Activated CD8-positive, alpha-beta memory T cell treated with anti-CD3 and anti-CD28 coated beads, Interleukin-2, amount 50 U/mL, for 24 hours (primary cell): Measurements from ENCODE around the gene HIP1.
"Not testable (repeated sequence)": the region's sequence is repeated elsewhere in the genome, so short reads cannot be mapped to it uniquely, and the experiment has no call there.

Source experiments
- DNase-seq: peaks from one replicate; pipeline ENCODE4 v3.0.0-alpha.2; 2020; ENCODE audit errors: extremely low read depth

Gene HIP1

DNA sequence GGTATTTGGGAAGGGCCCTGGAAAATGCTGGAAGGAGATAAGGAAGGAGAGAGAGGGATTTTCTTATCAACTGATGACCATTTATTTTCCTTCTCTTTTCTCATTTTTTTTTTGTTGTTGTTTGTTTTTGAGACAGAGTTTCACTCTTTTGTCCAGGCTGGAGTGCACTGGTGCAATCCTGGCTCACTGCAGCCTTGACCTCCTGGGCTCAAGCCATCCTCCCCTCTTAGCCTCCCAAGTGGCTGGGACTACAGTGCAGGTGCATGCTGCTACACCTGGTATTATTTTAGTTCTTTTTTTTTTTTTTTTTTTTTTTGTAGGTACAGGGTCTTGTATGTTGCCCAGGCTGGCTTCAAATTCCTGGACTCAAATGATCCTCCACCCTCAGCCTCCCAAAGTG, 52.2 kb downstream of the HIP1 start:
- DNase-seq, result no peak

DNA sequence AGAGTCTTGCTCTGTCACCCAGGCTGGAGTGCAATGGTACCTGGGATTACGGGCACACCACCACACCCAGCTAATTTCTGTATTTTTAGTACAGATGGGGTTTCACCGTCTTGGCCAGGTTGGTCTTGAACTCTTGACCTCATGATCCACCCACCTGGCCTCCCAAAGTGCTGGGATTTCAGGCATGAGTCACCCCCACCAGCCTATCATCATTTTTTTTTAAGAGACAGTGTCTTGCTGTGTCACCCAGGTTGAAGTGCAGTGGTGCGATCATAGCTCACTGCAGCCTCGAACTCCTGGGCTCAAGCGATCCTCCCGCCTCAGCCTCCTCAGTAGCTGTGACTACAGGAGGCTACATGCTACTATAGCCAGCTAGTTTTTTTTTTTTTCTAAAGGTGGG, 56.7 kb downstream of the HIP1 start:
- DNase-seq, result not testable (repeated sequence)

DNA sequence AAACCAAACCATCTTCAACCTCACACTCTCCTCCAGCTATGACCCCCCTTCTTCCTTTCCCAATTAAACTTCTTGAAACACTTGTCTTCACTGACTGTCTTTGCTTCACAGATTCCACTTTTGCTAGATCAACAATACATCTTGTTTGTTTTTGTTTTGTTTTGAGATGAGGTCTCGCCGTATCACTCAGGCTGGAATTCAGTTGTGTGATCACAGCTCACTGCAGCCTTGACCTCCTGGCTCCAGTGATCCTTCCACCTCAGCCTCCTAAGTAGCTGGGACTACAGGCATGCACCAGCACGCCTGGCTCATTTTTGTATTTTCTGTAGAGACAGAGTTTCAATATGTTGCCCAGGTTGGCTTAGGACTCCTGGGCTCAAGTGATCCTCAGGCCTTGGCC, 59.7 kb downstream of the HIP1 start:
- DNase-seq, result no peak

DNA sequence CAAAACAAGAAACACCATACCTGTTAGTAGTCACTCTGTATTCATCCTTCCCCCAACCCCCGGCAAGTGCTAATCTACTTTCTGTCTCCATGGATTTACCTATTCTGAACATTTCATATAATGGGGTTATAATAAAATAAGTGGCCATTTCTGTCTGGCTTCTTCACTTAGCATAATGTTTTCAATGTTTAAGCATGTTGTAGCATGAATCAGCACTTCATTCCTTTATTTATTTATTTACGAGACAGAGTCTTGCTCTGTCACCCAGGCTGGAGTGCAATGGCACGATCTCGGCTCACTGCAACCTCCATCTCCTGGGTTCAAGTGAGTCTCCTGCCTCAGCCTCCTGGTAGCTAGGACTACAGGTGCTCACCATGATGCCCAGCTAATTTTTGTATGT, 69.2 kb downstream of the HIP1 start:
- DNase-seq, result no peak

DNA sequence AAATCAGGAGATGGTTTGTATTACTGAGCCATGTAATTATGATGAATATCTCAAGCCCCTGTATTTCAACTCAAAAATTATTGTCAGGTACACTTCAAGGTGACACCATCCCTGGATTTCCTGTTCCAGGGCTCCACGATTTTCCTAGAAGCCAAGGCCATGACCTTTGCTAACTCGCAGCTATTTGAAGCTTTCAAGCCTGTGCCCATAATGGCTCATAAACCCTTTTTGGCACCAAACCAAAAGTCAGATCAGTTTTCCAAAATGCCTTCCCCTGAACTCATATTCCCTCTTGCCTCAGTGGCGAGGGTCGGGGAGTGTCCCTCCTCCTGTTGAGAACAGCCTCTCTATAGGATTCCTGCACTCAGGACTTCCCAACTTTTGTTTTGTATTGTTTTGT, 70.8 kb downstream of the HIP1 start:
- DNase-seq, result no peak

DNA sequence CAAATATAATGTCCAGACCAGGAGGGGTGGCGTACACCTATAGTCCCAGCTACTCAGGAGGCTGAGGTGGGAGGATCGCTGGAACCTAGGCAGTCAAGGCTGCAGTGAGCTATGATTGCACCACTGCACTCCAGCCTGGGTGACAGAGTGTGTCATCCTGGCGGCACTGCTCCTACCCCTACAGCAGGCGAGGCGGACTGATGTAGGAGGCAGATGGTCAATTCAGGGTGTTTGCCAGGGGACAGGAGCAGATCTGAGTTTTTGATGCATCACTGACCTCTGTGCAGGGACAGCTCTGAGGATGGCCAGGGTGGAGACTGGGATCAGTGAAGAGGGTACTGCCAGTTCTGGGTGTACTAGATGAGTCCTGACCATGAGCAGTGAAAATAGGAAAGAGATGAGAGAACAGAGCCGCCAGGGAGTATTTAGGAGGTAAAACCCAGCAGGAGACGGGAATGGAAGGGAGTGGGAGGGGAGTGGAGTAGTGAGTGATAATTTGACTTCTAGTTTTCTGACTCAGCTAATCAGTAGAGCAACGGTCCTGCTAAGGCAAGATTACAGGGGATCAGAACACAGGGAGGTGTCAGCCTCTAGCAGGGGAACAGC, 75.3 kb downstream of the HIP1 start:
- no peak for DNase-seq

DNA sequence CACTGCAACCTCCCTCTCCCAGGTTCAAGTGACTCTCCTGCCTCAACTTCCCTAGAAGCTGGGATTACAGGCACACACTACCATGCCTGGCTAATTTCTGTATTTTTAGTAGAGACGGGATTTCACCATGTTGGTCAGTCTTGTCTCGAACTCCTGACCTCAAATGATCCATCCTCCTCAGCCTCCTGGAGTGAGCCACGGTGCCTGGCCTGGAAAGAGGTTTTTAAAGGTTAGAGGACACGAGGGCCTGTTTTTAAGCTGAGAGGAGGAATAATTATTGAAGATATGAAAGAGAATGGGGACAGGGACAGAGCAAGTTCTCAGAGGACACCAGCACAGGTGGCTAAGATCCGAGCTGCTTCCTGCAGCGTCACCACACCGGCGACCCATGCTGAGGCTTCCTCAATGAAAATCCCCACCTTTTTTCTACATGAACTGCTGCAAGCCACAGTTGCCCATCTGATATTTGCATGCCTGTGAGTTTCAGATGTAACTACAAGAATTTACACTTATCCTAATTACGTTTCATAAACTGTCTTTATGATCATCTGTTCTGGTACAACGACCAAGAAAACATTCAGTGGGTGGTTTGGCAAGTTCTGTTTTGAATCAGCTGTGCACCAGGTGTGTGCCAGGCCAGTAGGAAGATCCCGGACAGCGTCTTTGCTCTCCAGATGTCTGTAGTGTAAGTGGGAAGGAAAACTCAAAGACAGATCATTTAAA, 76.0 kb downstream of the HIP1 start:
- no peak for DNase-seq

DNA sequence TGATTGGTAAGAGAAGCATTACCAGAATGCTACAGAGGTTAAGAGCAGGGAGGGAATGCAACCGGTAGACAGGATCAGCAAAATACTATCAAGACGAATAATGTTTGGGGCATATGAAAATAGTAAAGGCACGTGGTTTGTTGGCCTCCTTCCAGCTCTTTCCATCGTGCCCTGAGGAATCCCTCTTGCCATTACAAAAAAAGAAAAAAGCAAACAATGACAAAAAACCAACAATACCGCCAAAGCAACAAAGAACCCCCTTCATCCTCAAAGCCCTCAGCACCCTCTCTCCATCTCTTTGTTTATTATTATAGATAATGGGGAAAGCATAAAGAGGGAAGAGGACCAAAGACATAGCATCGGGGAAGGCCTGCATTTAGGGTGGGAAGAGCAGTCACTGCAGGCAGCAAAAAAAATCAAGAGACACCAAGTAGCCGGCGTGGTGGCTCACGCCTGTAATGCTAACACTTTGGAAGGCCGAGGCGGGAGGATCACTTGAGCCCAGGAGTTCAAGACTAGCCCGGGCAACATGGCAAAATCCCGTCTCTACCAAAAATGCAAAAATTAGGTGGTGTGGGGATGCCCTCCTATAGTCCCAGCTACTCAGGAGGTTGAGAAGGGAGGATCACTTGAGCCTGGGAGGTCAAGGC, 78.0 kb downstream of the HIP1 start:
- no peak for DNase-seq

DNA sequence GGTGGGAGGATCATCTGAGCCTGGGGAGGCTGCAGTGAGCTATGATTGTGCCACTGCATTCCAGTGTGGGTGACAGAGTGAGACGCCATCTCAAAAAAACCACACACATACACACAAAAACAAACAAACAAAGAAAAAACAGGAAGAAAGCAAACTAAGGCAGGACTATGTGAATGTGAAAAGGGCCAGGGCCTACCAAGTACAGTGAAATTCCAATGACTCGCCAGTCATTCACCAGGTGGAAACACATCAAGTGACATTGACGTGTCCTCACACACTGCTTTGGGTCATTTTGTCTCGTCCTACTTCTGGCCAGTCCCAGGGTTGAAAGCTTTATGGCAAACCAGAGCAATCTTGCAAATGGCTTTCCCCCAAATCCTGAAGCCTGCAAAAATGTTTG, 79.9 kb downstream of the HIP1 start:
- DNase-seq, result no peak

DNA sequence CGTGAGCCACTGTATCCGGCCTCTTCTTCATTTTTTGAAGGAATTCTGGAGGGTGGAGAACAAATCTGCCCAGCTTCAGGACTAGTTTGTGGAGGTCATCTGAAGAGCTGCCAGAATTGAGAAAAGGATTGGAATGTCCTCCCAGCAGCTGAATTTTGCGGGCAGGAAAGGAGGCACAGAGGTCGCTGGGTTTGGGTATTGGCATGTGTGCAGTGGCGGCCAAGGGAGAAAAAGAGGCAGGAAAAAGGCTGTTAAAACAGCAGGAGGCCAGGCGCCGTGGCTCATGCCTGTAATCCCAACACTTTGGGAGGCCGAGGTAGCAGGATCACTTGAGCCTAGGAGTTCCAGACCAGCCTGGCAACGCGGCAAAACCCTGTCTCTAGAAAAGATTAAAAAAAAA, 80.4 kb downstream of the HIP1 start:
- DNase-seq, result no peak

DNA sequence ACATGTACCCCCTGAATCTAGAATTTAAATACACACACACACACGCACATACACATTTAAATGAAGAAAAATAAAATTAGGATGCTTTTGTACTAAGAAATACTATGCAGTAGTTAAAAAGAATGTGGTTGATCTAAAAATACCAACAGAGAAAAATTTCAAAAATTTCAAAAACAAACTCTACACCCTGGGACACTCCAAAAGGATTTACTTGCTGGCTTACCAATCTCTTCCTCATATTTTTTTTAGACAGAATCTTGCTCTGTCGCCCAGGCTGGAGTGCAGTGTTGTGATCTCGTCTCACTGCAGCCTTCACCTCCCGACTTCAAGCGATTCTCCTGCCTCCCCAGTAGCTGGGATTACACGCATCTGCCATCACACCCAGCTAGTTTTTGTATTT, 80.9 kb downstream of the HIP1 start:
- DNase-seq, result no peak

DNA sequence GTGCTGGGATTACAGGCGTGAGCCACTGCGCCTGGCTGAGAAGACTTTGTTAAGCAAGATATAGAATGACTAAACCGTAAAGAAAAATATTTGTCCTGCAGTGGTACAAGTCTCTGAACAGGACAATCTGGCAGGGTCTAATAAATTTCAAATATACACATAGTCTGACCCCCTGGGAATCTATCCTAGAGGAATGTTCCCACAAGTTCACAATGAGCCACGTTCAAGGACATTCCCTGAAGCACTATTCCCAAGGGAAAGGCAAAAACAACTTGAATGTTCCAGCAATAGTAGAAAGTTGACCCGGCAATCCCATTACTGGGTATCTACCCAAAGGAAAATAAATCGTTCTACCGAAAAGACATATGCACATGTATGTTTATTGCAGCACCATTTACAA, 82.0 kb downstream of the HIP1 start:
- no peak for DNase-seq

DNA sequence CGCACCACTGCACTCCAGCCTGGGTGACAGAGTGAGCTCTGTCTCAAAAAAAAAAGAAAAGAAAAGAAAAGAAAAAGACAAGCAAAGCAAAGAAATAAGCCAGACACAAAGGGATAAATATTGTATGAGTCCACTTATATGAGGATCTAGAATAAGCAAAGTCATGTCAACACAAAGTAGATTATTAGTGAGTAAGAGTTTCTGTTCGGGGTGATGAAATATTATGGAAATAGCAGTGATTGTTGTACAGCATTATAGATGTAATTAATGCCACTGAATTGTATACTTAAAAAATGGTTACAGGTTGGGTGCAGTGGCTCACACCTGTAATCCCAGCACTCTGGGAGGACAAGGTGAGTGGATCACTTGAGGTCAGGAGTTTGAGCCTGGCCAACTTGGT, 83.2 kb downstream of the HIP1 start:
- DNase-seq, result no peak

DNA sequence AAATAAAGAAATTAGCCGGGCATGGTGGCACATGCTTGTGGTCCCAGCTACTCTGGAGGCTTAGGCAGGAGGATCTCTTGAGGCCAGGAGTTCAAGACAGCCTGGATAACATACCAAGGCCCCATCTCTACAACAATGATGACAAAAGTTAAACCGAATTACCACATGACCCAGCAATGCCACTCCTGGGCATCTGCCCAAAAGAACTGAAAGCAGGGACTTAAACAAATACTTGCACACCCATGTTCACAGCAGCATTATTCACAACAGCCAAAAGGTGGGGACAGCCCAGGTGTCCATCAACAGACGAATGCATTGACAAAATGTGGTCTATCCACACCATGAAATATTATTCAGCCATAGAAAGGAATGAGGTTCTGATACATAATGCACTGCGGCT, 83.9 kb downstream of the HIP1 start:
- DNase-seq, result no peak

DNA sequence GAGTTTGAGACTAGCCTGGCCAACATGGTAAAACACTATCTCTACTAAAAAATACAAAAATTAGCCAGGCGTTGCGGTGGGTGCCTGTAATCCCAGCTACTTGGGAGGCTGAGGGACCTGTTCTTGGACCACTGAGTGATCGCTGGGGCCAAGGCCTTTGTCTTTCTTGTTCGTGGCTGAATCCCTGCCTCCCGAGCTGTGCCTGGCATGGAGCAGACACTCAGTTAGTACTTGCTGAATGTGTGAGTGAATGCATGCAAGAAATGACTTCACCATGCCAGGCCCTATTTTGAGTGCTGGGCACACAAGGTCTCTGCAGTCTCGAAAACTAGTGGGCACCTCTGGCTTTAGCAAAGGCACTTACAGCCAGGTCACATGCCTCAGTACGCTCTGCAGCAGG, 85.1 kb downstream of the HIP1 start:
- no peak for DNase-seq

DNA sequence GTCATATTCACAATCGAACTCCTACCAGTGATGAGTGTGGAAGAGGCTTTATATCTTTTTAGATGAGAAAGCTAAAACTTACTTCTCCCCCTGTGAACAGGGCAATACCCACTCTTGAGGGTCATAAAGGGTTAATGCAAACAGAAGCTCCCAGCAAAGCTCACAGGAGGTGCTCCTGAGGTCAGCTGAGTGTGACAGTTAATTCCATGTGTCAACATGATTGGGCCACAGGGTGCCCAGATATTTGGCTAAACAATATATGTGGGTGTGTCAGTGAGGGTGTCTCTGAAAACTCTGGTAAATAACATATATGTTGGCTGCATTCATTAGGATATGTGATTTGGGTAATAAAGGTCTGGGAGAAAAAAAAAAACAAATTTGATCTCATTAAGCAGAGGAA, 86.0 kb downstream of the HIP1 start:
- no peak for DNase-seq

DNA sequence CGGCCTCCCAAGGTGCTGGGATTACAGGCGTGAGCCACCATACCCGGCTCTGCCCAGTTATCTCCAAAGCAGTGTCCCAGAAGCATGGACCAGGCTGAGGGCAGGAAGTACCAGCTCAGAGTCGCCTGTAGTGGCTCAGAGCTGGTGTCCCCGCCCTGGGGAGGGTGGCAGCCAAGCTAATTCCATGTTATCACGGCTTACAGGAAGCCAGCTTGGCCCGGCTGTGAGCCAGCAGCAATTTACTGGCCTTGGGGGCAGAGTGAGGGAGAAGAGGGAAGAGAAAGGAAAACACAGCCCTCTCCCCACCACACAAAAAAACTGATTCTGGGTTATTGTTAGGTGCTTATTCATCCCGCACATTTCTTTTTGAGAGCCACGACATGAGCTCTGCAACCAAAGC, 88.1 kb downstream of the HIP1 start:
- DNase-seq, result no peak

DNA sequence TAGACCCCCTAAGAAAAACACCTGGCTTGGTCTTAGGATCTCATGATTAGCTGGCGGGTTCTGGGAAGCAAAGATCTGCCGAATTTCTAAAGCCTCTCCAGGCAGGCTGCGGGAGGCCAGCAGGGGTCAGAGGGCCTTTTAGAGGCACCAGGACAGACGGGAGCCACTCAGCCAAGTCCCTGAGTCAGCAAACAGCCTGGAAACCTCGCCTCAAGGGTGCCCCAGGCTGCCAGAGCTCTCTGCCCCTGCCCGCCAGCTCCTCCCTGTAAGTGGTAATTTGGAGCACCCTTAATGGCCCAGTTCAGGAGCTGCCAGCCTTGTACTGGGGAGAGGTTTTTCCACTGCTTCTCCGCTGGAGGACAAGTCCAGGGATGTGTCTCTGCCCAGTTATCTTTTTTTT, 88.7 kb downstream of the HIP1 start:
- DNase-seq, result no peak

DNA sequence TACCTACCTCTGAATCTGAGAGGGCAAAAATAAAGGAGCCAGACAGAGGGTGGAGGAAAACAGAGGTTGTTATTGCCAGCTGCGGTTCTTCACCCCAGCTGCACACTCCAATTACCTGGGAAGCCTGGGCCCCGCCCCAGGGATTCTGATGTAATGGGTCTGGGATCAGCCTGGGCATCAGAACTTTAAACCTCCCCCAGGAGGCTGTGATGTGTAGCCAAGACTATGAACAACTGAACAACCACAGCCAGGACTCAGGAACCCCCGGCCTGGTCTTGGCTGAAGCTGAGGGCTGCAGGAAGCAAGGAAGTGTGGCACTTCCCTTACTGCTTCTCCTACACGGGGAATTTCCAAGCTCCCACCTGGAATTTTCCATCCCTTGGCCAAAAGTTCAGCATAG, 89.3 kb downstream of the HIP1 start:
- no peak for DNase-seq

DNA sequence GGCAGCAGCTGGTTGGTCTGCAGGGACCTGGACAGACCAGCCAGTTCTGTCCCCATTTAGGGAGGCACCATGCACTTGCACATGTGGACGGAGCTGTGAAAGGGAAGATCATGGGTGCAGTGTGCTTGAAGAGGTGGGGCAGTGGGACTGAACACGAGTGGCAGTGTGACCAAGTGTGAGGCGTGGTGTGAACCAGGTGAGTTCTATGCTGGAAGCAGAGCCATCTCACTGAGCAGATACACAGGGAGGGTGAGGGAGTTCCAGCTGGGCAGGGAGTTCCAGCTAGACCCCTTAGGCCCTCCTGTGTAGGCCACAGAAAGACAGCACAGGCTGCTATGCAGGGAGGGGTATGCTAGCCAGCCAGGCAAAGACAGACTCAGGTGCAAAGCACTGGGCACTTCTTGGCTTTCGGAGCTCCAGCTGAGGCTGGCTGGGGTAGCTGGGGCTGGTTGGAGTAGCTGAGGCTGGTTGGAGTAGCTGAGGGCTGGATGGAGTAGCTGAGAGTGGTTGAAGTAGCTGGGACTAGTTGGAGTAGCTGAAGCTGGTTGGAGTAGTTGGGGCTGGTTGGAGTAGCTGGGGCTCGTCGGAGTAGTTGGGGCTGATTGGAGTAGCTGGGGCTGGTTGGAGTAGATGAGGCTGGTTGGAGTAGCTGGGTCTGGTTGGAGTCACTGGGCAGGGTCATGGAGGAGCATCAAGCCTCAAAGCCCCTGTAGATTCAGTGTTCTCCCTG, 90.9 kb downstream of the HIP1 start:
- no peak for DNase-seq

DNA sequence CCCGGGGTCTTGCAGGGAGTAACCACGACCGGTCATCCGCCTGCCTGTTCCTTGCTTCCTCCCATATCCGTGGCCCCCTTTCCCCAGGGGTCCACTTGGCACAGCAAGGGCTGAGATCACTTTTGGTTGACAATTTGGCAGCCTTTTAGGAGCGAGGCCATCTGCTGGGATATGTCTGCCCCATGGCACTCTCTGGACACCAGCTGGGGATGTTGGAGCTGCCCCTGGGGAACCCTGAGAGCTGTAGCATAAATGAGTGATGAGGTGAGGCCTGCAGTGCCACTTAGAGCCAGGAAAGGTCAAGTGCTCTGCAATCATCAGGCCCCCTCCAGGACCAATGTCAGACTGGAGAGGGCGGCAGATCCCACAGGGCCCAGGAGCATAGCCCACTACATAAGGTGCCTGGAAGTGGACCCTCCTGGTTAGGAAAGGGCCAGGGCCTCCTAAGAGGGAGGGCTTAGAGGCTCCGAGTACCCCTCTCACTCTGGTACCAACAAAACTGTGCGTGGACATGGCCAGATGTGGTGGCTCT, 92.1 kb downstream of the HIP1 start:
- no peak for DNase-seq

DNA sequence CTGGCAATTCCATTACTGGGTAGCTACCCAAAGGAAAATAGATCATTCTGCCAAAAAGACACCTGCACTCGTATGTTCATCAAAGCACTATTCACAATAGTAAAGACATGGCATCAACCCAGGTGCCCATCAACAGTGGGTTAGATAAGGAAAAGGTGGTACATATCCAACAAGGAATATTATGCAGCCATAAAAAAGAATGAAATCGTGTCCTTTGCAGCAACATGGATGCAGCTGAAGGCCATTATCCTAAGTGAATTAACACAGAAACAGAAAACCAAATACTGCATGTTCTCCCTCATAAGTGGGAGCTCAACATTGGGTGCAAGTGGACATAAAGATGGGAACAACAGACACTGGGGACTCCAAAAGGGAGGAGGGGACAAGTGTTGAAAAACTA, 93.2 kb downstream of the HIP1 start:
- DNase-seq, result no peak

DNA sequence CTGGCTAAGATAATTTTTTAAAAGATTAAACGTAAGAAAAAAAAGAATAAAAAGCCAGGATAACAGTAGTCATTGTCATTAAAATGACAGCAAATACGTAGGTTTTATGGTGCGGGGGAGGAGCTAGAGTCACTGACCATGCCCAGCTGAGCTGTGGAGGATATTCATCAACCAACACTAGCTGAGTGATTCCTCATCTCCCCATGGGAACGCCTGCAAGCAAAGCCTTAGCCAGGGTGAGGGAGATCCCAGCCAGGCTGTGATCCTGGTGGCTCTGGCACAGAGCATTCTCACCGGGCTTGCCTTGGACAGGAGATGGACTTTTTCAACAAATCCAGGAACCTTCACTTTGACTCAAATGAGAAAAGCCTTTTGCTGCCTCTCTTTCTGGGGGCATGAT, 94.2 kb downstream of the HIP1 start:
- DNase-seq, result no peak
